CD4-positive, CD25-positive, alpha-beta regulatory T cell (primary cell): Measurements from ENCODE around the gene DUSP1. TPM values are rescaled to one million over a fixed set of nuclear protein-coding genes. Genes with fewer than 3 reads are reported as not detected.

Source experiments
- ATAC-seq, 2 donors: fragments of 150-1000 bp; cut with Tn5 transposase; one replicate each; pipeline ENCODE4 v1.10.0; 2021; ENCODE audit warnings: low read depth in 2 of 2, moderate number of reproducible peaks in 2 of 2, moderate library complexity in 1 of 2
- DNase-seq, 3 donors: peaks; one replicate each; pipeline versions ENCODE4 v3.0.0 to v3.0.0-alpha.2; 2012 to 2022; ENCODE audit warnings: mixed read lengths in 1 of 3
- H3K27ac ChIP-seq: one replicate; pipeline ENCODE4 v1.7.0; 2013; ENCODE audit warnings: mild to moderate bottlenecking, low read length; ENCODE audit not compliant: insufficient read depth, poor library complexity, severe bottlenecking
- H3K27me3 ChIP-seq: one replicate; pipeline ENCODE4 v1.7.0; 2013; ENCODE audit warnings: low read length; ENCODE audit not compliant: control insufficient read depth, insufficient read depth
- H3K36me3 ChIP-seq: one replicate; pipeline ENCODE4 v1.7.0; 2013; ENCODE audit warnings: mild to moderate bottlenecking, low read length, moderate library complexity; ENCODE audit not compliant: control insufficient read depth, insufficient read depth
- H3K4me1 ChIP-seq: 2 replicates; pipeline ENCODE4 v1.7.0; 2013; ENCODE audit warnings: mild to moderate bottlenecking, low read length; ENCODE audit not compliant: insufficient read depth, control insufficient read depth, poor library complexity, severe bottlenecking
- H3K4me3 ChIP-seq: one replicate; pipeline ENCODE4 v1.7.0; 2013; ENCODE audit warnings: low read depth, mild to moderate bottlenecking, low read length, moderate library complexity
- H3K9me3 ChIP-seq, 2 experiments: 1 replicate in 1 of 2; 2 replicates in 1 of 2; pipeline ENCODE4 v1.7.0; 2013; ENCODE audit warnings: low read length in 2 of 2, mild to moderate bottlenecking in 1 of 2, moderate library complexity in 1 of 2; ENCODE audit not compliant: control insufficient read depth in 2 of 2
- H3K27ac Mint-ChIP-seq, 3 donors: one replicate each; pipeline ENCODE4 v1.8.0; 2020 to 2022; ENCODE audit warnings: mild to moderate bottlenecking in 3 of 3, mixed read lengths in 3 of 3, moderate library complexity in 2 of 3
- H3K27me3 Mint-ChIP-seq: one replicate; pipeline ENCODE4 v1.8.0; 2022; ENCODE audit warnings: mild to moderate bottlenecking, mixed read lengths
- H3K36me3 Mint-ChIP-seq: one replicate; pipeline ENCODE4 v1.8.0; 2020; ENCODE audit warnings: mixed read lengths
- H3K4me1 Mint-ChIP-seq, 4 donors: one replicate each; pipeline ENCODE4 v1.8.0; 2020 to 2022; ENCODE audit warnings: mixed read lengths in 4 of 4, mild to moderate bottlenecking in 1 of 4
- H3K4me3 Mint-ChIP-seq, 4 donors: one replicate each; pipeline ENCODE4 v1.8.0; 2020 to 2022; ENCODE audit warnings: mild to moderate bottlenecking in 4 of 4, mixed read lengths in 4 of 4, moderate library complexity in 3 of 4
- H3K9me3 Mint-ChIP-seq, 7 donors: one replicate each; pipeline ENCODE4 v1.8.0; 2020 to 2022; ENCODE audit warnings: mixed read lengths in 7 of 7, mild to moderate bottlenecking in 3 of 7, moderate library complexity in 2 of 7
- polyA plus RNA-seq, 4 donors: library from polyadenylated mRNA; unstranded; fragments of 300-500 nt; fragmentation: Illumina TruSeq; gene quantifications; one replicate each; pipeline ENCODE4 v1.2.3, GENCODE V29; 2021
- total RNA-seq: library from RNA; stranded (reverse); gene quantifications from one replicate; pipeline ENCODE4 v1.2.3, GENCODE V29; 2022

The DUSP1 gene
- total and polyA plus RNA-seq, 5 donors from 2014 or later = 298 to 2,095 (median 511) TPM

- H3K27ac Mint-ChIP-seq = no peak overlapping the region
- peaks cover 13% of the 10 kb centered on the region for H3K27me3 Mint-ChIP-seq
- H3K27me3 ChIP-seq = no peaks in the 10 kb centered on the region
These were observed 24.3 kb downstream of the DUSP1 start for GRCh38 chr5:172746725-172747124.

GRCh38 chr5:172745838-172746237 is 25.2 kb downstream of the DUSP1 start:
- H3K4me1 Mint-ChIP-seq = peaks cover 0 to 4% (median 0%) of the 10 kb centered on the region in 4 donors
- Histone ChIP-seq H3K9me3 (peaks cover 4 to 6% of the 10 kb centered on the region in 2 experiments), H3K36me3 (no peaks in the 10 kb centered on the region), H3K4me3 (no peak overlapping the region), H3K27me3 (no peaks in the 10 kb centered on the region), H3K4me1 (no peaks in the 10 kb centered on the region), H3K27ac (no peak overlapping the region)
- peaks cover 0 to 7% (median 2%) of the 10 kb centered on the region in 7 donors for H3K9me3 Mint-ChIP-seq
- DNase-seq (no peak), ATAC-seq (no peak)
- no peak overlapping the region for H3K4me3 Mint-ChIP-seq
- H3K36me3 Mint-ChIP-seq = no peaks in the 10 kb centered on the region
- H3K27me3 Mint-ChIP-seq = peaks cover 16% of the 10 kb centered on the region
- H3K27ac Mint-ChIP-seq = no peak overlapping the region

More at GRCh38 chr5:172746725-172747124, 24.3 kb downstream of the DUSP1 start:
- DNase-seq (no peak), ATAC-seq (no peak)
- Mint-ChIP-seq H3K4me3 (no peak overlapping the region), H3K36me3 (no peaks in the 10 kb centered on the region), H3K9me3 (peaks cover 0 to 7% (median 2%) of the 10 kb centered on the region in 7 donors), H3K4me1 (peaks cover 0 to 4% (median 0%) of the 10 kb centered on the region in 4 donors)
- H3K36me3 ChIP-seq = no peaks in the 10 kb centered on the region
- no peaks in the 10 kb centered on the region for H3K4me1 ChIP-seq
- H3K4me3 ChIP-seq = no peak overlapping the region
- H3K9me3 ChIP-seq = peaks cover 4 to 6% of the 10 kb centered on the region in 2 experiments
- H3K27ac ChIP-seq = no peak overlapping the region

GRCh38 chr5:172745406-172745805 is 25.6 kb downstream of the DUSP1 start:
- Histone ChIP-seq H3K4me1 (no peaks in the 10 kb centered on the region), H3K27me3 (no peaks in the 10 kb centered on the region), H3K27ac (no peak overlapping the region), H3K4me3 (no peak overlapping the region), H3K9me3 (peaks cover 4 to 6% of the 10 kb centered on the region in 2 experiments), H3K36me3 (no peaks in the 10 kb centered on the region)
- H3K27me3 Mint-ChIP-seq = peaks cover 15% of the 10 kb centered on the region
- no peak overlapping the region for H3K27ac Mint-ChIP-seq
- H3K4me1 Mint-ChIP-seq = peaks cover 0 to 4% (median 0%) of the 10 kb centered on the region in 4 donors
- no peak overlapping the region for H3K4me3 Mint-ChIP-seq
- ATAC-seq = no peak
- no peak for DNase-seq
- H3K9me3 Mint-ChIP-seq = peaks cover 0 to 7% (median 2%) of the 10 kb centered on the region in 7 donors
- H3K36me3 Mint-ChIP-seq = no peaks in the 10 kb centered on the region

- Histone ChIP-seq H3K27me3 (no peaks in the 10 kb centered on the region), H3K4me1 (no peaks in the 10 kb centered on the region), H3K36me3 (no peaks in the 10 kb centered on the region), H3K9me3 (peaks cover 4 to 6% of the 10 kb centered on the region in 2 experiments), H3K27ac (no peak overlapping the region), H3K4me3 (no peak overlapping the region)
- ATAC-seq (no peak), DNase-seq (no peak)
- no peak overlapping the region for H3K4me3 Mint-ChIP-seq
- H3K4me1 Mint-ChIP-seq = peaks cover 0 to 4% (median 0%) of the 10 kb centered on the region in 4 donors
- H3K27ac Mint-ChIP-seq = peak overlapping the region in 2 of 3 donors; percentile 46 to 75
- no peaks in the 10 kb centered on the region for H3K36me3 Mint-ChIP-seq
- H3K27me3 Mint-ChIP-seq = peaks cover 15% of the 10 kb centered on the region
- peaks cover 0 to 7% (median 2%) of the 10 kb centered on the region in 7 donors for H3K9me3 Mint-ChIP-seq
These were observed 26.6 kb downstream of the DUSP1 start for GRCh38 chr5:172744123-172745104.

- no peak overlapping the region for H3K4me3 ChIP-seq
- Mint-ChIP-seq H3K27ac (peak overlapping the region in 2 of 3 donors; percentile 51 to 75), H3K27me3 (peaks cover 15% of the 10 kb centered on the region), H3K9me3 (peaks cover 0 to 7% (median 2%) of the 10 kb centered on the region in 7 donors), H3K4me3 (no peak overlapping the region), H3K36me3 (no peaks in the 10 kb centered on the region), H3K4me1 (peaks cover 0 to 4% (median 0%) of the 10 kb centered on the region in 4 donors)
- DNase-seq = no peak
- no peak for ATAC-seq
- no peak overlapping the region for H3K27ac ChIP-seq
- H3K36me3 ChIP-seq = no peaks in the 10 kb centered on the region
- H3K4me1 ChIP-seq = no peaks in the 10 kb centered on the region
- H3K27me3 ChIP-seq = no peaks in the 10 kb centered on the region
- H3K9me3 ChIP-seq = peaks cover 4 to 6% of the 10 kb centered on the region in 2 experiments
These were observed 27.7 kb downstream of the DUSP1 start for GRCh38 chr5:172743112-172743959.

GRCh38 chr5:172741206-172741582 is 29.8 kb downstream of the DUSP1 start:
- Histone ChIP-seq H3K4me1 (no peaks in the 10 kb centered on the region), H3K36me3 (no peaks in the 10 kb centered on the region), H3K4me3 (no peak overlapping the region), H3K27me3 (no peaks in the 10 kb centered on the region), H3K27ac (no peak overlapping the region), H3K9me3 (no peaks in the 10 kb centered on the region)
- H3K4me3 Mint-ChIP-seq = peak overlapping the region in 1 of 4 donors; percentile 4
- peaks cover 0 to 4% (median 0%) of the 10 kb centered on the region in 4 donors for H3K4me1 Mint-ChIP-seq
- peak overlapping the region; percentile 10 to 48 (median 28) for H3K27ac Mint-ChIP-seq
- H3K9me3 Mint-ChIP-seq = peaks cover 0 to 3% (median 0%) of the 10 kb centered on the region in 7 donors
- ATAC-seq (no peak), DNase-seq (no peak)
- no peaks in the 10 kb centered on the region for H3K36me3 Mint-ChIP-seq
- H3K27me3 Mint-ChIP-seq = peaks cover 6% of the 10 kb centered on the region

GRCh38 chr5:172740428-172741205 is 30.4 kb downstream of the DUSP1 start:
- H3K27ac Mint-ChIP-seq = peak overlapping the region in 1 of 3 donors; percentile 28
- no peak overlapping the region for H3K4me3 Mint-ChIP-seq
- no peaks in the 10 kb centered on the region for H3K36me3 Mint-ChIP-seq
- Histone ChIP-seq H3K4me1 (no peaks in the 10 kb centered on the region), H3K27ac (no peak overlapping the region), H3K36me3 (no peaks in the 10 kb centered on the region), H3K27me3 (no peaks in the 10 kb centered on the region), H3K9me3 (no peaks in the 10 kb centered on the region), H3K4me3 (no peak overlapping the region)
- peaks cover 6% of the 10 kb centered on the region for H3K27me3 Mint-ChIP-seq
- no peak for DNase-seq
- peaks cover 0 to 3% (median 0%) of the 10 kb centered on the region in 7 donors for H3K9me3 Mint-ChIP-seq
- peaks cover 0 to 4% (median 0%) of the 10 kb centered on the region in 4 donors for H3K4me1 Mint-ChIP-seq
- ATAC-seq = no peak
